Common myeloid progenitor, CD34-positive (primary cell): ENCODE results near the gene TSHZ3.

Experiments
- CTCF ChIA-PET: fragments of 350-600 bp; sonication (Branson Sonifier 250); formaldehyde crosslinking; loops from one replicate; lab custom pipeline; 2021; ENCODE audit warnings: antibody characterized with exemption; lab: Charles Lee
- POLR2A ChIA-PET: fragments of 350-600 bp; sonication (Branson Sonifier 250); formaldehyde crosslinking; loops from one replicate; lab custom pipeline; 2021; ENCODE audit warnings: antibody characterized with exemption; lab: Charles Lee
- DNase-seq, 3 donors: peaks; one replicate each; pipeline versions ENCODE4 v3.0.0 to v3.0.0-alpha.2; 2013
- H3K27ac ChIP-seq, 2 experiments: 1 replicate in 1 of 2; 2 replicates in 1 of 2; pipeline ENCODE4 v1.7.0; 2013; ENCODE audit warnings: inconsistent platforms in 2 of 2, low read length in 2 of 2, mild to moderate bottlenecking in 2 of 2, low read depth in 1 of 2, moderate library complexity in 1 of 2; ENCODE audit not compliant: severe bottlenecking in 2 of 2, insufficient read depth in 1 of 2, poor library complexity in 1 of 2
- H3K27me3 ChIP-seq, 5 experiments: replicated peaks in 2 of 5; 1 replicate in 3 of 5; 2 replicates in 2 of 5; pipeline versions ENCODE4 v1.6.1 to v1.7.0; 2013; ENCODE audit warnings: low read length in 4 of 5, mild to moderate bottlenecking in 2 of 5, moderate library complexity in 2 of 5, inconsistent platforms in 1 of 5; ENCODE audit not compliant: insufficient read depth in 5 of 5, control insufficient read depth in 4 of 5
- H3K36me3 ChIP-seq, 4 experiments: 1 replicate in 2 of 4; 2 replicates in 2 of 4; pipeline versions ENCODE4 v1.6.1 to v1.7.0; 2013; ENCODE audit warnings: low read length in 3 of 4, control low read depth in 1 of 4, mild to moderate bottlenecking in 1 of 4; ENCODE audit not compliant: control insufficient read depth in 4 of 4, insufficient read depth in 4 of 4
- H3K4me1 ChIP-seq, 4 experiments: 1 replicate in 3 of 4; 2 replicates in 1 of 4; pipeline versions ENCODE4 v1.6.1 to v1.7.1; 2013; ENCODE audit warnings: low read length in 3 of 4, mild to moderate bottlenecking in 3 of 4, control low read depth in 1 of 4, inconsistent platforms in 1 of 4, moderate library complexity in 1 of 4; ENCODE audit not compliant: control insufficient read depth in 4 of 4, insufficient read depth in 4 of 4; ENCODE audit errors: control extremely low read depth in 1 of 4
- H3K4me3 ChIP-seq, 7 experiments: 1 replicate in 4 of 7; 2 replicates in 3 of 7; pipeline versions ENCODE4 v1.5.1 to v1.7.0; 2013; ENCODE audit warnings: mild to moderate bottlenecking in 7 of 7, low read length in 6 of 7, moderate library complexity in 6 of 7, inconsistent platforms in 2 of 7, low read depth in 2 of 7, control low read depth in 1 of 7; ENCODE audit not compliant: insufficient read depth in 4 of 7, control insufficient read depth in 1 of 7; ENCODE audit errors: extremely low read depth in 1 of 7
- H3K9me3 ChIP-seq, 5 experiments: 1 replicate in 4 of 5; 2 replicates in 1 of 5; pipeline versions ENCODE4 v1.6.1 to v1.7.1; 2013; ENCODE audit warnings: low read length in 4 of 5, mild to moderate bottlenecking in 2 of 5, inconsistent platforms in 1 of 5, low read depth in 1 of 5, moderate library complexity in 1 of 5; ENCODE audit not compliant: control insufficient read depth in 4 of 5, insufficient read depth in 2 of 5; ENCODE audit errors: control extremely low read depth in 1 of 5
- WGBS: methylation state at CpG from one replicate; pipeline ENCODE4 v1.1.5; 2013; ENCODE audit not compliant: insufficient coverage; 5-methylcytosine and 5-hydroxymethylcytosine counted together

The TSHZ3 gene

DNA sequence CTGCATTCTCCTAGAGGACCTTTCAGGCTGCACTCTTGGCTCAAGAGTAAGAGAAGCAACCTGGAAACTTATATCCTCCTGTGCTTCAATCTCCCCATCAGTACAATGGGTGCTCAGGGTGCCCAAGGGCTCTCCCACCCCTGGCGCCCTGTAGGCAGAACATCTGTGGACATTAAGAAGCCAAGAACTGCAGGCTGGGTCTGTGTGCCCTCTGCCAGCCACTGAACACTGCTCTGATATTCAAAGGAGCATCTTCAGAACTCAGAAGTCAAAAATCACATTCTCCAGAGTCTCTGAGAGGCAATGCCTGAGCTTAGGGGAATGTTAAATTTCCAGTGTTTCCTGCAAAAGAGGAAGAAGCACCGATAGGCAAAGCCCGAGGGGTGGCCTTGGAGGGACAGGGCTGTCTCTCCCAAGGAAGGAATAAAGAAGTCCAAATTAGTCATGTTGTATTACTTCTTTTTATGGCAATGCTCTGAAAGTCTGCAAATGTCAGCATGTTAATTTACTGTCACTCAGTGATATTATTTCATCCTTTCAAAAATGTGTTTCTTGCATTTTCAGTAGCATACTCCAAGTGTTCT lies 88.1 kb downstream of the TSHZ3 start:
- Histone ChIP-seq H3K9me3 (no peaks in the 10 kb centered on the region), H3K27ac (no peak overlapping the region), H3K27me3 (peaks cover 0 to 29% (median 9%) of the 10 kb centered on the region in 5 experiments), H3K36me3 (no peaks in the 10 kb centered on the region), H3K4me3 (no peak overlapping the region), H3K4me1 (peaks cover 0 to 3% (median 0%) of the 10 kb centered on the region in 4 experiments)
- CTCF ChIA-PET, result no interaction called here
- 26% methylated on average over 3 of the region's 3 CpGs for WGBS
- no peak for DNase-seq
- POLR2A ChIA-PET, result no interaction called here

DNA sequence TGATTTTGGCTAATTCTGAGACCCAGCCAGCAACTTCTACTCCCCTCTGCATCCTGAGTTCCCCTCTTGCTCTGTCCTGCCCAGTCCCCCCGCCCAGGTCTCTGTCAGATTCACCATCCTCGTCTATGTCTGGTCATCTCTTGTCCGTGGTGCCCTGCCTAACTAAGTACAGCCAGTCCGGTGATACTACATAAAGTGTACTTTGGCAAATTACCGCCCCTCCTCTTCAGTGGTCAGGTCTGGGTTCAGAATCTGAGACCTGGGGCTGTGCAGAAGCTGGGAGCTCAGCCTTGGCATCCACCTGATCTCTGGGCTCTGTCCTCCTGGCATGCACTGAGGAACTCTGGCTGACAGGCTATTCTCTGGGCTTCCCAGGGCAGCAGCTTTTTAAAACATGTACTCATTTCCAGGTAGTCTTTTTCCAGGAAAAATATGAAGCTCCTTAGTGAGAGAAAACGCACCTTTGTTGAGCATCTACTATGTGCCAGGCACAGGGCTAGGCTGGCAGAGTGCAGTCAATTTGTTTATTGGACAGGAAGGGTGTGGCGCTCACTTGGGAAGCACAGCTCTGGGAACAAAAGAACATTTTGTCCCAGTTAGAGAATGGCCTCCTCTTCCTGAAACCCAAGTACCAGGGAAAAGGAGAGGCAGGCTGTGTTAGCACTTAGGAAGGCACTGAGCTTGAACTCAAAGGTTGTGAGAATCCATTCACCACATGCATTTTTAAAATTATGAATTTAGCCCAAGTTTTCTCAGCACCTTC lies 88.9 kb downstream of the TSHZ3 start:
- POLR2A ChIA-PET, result no interaction called here
- Histone ChIP-seq H3K27ac (no peak overlapping the region), H3K27me3 (peaks cover 0 to 29% (median 9%) of the 10 kb centered on the region in 5 experiments), H3K9me3 (no peaks in the 10 kb centered on the region), H3K36me3 (no peaks in the 10 kb centered on the region), H3K4me3 (no peak overlapping the region), H3K4me1 (peaks cover 0 to 3% (median 0%) of the 10 kb centered on the region in 4 experiments)
- no peak for DNase-seq
- CTCF ChIA-PET, result no interaction called here
- 100% methylated on average over 7 of the region's 7 CpGs for WGBS

GRCh38 chr19:31258211-31259052 lies 90.8 kb downstream of the TSHZ3 start:
- Histone ChIP-seq H3K36me3 (no peaks in the 10 kb centered on the region), H3K27me3 (peaks cover 0 to 28% (median 9%) of the 10 kb centered on the region in 5 experiments), H3K4me1 (peaks cover 0 to 3% (median 0%) of the 10 kb centered on the region in 4 experiments), H3K27ac (no peak overlapping the region), H3K4me3 (no peak overlapping the region), H3K9me3 (no peaks in the 10 kb centered on the region)
- DNase-seq, result no peak
- WGBS, result 92% methylated on average over 15 of the region's 15 CpGs
- ChIA-PET POLR2A (no interaction called here), CTCF (no interaction called here)

DNA sequence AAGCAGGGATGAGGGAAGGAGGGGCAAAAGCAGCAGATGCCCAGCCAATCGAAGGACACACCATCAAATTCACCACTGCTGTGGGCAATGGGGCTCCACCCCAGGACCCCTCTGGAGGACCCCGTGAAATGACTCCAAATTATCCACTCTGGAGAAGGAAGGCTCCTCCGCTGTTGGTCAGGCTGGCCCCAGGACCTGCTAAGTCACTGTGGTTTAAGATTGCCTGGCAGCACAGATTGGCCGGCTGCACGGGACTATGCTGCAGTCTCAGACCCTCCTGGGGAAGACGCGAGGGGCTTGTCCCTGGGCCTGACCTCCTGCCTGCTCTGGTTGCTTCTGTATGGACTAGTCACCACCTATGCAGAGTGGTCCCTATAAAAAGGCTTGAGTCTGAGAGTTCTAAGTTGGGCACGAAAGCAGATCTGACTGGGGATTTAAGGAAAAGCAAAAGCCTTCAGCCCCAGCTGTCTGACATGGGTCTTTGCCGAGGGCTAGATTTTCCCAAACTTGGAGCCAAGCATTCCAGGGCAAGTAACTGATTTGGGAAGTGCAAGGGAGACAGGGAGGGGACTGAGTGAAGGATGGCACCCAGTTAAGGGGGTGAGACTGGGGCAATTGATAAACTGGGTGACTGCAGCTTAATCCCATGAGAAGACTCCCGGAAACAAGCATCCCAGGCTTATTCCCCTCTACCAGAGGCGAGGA lies 91.7 kb downstream of the TSHZ3 start:
- Histone ChIP-seq H3K4me1 (peaks cover 0 to 3% (median 0%) of the 10 kb centered on the region in 4 experiments), H3K9me3 (no peaks in the 10 kb centered on the region), H3K4me3 (no peak overlapping the region), H3K27me3 (peaks cover 0 to 20% (median 5%) of the 10 kb centered on the region in 5 experiments), H3K36me3 (no peaks in the 10 kb centered on the region), H3K27ac (no peak overlapping the region)
- ChIA-PET POLR2A (no interaction called here), CTCF (no interaction called here)
- DNase-seq, result no peak
- WGBS, result 84% methylated on average over 10 of the region's 11 CpGs

DNA sequence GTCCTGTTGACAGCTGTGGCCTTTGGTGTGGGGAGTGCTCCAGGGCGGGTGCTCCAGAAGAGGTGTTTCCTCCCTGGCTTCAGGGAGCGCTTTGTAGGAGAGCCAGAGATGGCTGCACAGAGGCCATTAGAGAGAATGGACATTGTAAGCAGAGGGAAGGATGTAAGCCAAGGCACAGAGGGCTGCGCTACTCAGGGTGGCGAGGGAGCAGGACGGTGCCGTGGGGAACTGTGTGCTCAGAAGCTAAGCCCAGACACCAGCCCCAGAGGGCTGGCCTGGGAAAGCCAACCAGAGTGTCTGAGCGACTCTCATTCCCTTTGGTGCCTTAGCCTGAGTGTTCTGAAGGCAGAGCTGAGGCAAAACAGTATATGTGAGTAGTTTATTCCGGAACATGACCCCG lies 92.2 kb downstream of the TSHZ3 start:
- DNase-seq, result no peak
- ChIA-PET POLR2A (no interaction called here), CTCF (no interaction called here)
- Histone ChIP-seq H3K27ac (no peak overlapping the region), H3K4me3 (no peak overlapping the region), H3K27me3 (peaks cover 0 to 19% (median 5%) of the 10 kb centered on the region in 5 experiments), H3K4me1 (peaks cover 0 to 3% (median 0%) of the 10 kb centered on the region in 4 experiments), H3K36me3 (no peaks in the 10 kb centered on the region), H3K9me3 (no peaks in the 10 kb centered on the region)
- WGBS, result 98% methylated on average over 5 of the region's 9 CpGs

DNA sequence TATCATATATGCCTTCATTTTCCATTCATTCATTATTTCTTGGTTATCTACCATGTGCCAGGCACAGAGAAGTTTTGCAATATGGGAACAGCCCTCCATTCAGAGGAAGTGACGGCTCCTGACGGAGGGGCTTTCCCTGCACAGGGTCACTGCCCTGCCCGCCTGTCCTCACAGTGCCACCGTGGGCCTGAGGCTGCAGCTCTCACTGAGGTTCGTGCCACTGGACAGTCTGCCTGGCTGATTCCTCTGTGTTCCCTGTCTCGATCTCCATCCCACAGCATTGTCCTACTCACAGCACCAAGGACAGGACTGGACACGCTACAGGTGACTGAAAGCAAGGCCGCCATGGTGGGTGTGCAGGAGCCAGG lies 92.7 kb downstream of the TSHZ3 start:
- no peak for DNase-seq
- POLR2A ChIA-PET, result no interaction called here
- Histone ChIP-seq H3K36me3 (no peaks in the 10 kb centered on the region), H3K9me3 (no peaks in the 10 kb centered on the region), H3K27me3 (peaks cover 0 to 18% (median 5%) of the 10 kb centered on the region in 5 experiments), H3K4me1 (peaks cover 0 to 3% (median 0%) of the 10 kb centered on the region in 4 experiments), H3K27ac (no peak overlapping the region), H3K4me3 (no peak overlapping the region)
- 92% methylated on average over 7 of the region's 8 CpGs for WGBS
- CTCF ChIA-PET, result no interaction called here
